Fibroblast of skin of left biceps (primary cell): ENCODE data around the gene POLR1G.

Experiments
- DNase-seq, 2 experiments: peaks; one replicate each; pipeline ENCODE4 v3.0.0-alpha.2; 2013; ENCODE audit warnings: low read depth in 2 of 2

POLR1G gene

GRCh38 chr19:45446295-45446694, 39.9 kb downstream of the POLR1G start:
- no peak for DNase-seq

- DNase-seq: no peak
Measured at GRCh38 chr19:45446944-45447343, 40.5 kb downstream of the POLR1G start.

- DNase-seq: no peak
Measured at GRCh38 chr19:45448425-45448756, 41.9 kb downstream of the POLR1G start.

- no peak for DNase-seq
Measured at GRCh38 chr19:45448887-45449299, 42.4 kb downstream of the POLR1G start.

- DNase-seq: no peak
Measured at GRCh38 chr19:45450012-45450333, 43.5 kb downstream of the POLR1G start.

- no peak for DNase-seq
Measured at GRCh38 chr19:45451131-45451849, 44.8 kb downstream of the POLR1G start.

- no peak for DNase-seq
Measured at GRCh38 chr19:45451850-45452387, 45.5 kb downstream of the POLR1G start.

- peak; percentile 95 to 96 for DNase-seq
Measured at GRCh38 chr19:45455707-45456499, 49.5 kb downstream of the POLR1G start.

GRCh38 chr19:45456500-45456815, 50.0 kb downstream of the POLR1G start:
- DNase-seq: no peak

- no peak for DNase-seq
Measured at GRCh38 chr19:45457776-45458175, 51.3 kb downstream of the POLR1G start.
